ENCODE data around the gene SLC4A11.

GRCh38 chr20:3245156-3245555, 6.2 kb upstream of the SLC4A11 start:
- TF ChIP-seq CTCF (IDR thresholded peaks at IDR 0.05) = no peak
- TF ChIP-seq POLR2A (IDR thresholded peaks at IDR 0.05) = no peak

All from esophagus squamous epithelium (tissue), 4 donors.